K562 (cell line): ENCODE results near the gene S100A8. TPM values are rescaled to one million over a fixed set of nuclear protein-coding genes. Genes with fewer than 3 reads are reported as not detected.
"Not testable (repeated sequence)": the region's sequence is repeated elsewhere in the genome, so short reads cannot be mapped to it uniquely, and the experiment has no call there.

Experiments used
- ATAC-seq: fragments of 200-7000 bp; cut with Tn5 transposase; 3 replicates; pipeline ENCODE4 v1.9.1; 2020; ENCODE audit warnings: moderate library complexity
- BruUV-seq: library from RNA; stranded (reverse); fragments of 400-500 nt; replicated peaks from 2 replicates; lab custom pipeline; 2021; lab: Mats Ljungman, UMichigan
- CTCF ChIA-PET: fragments of 300-600 bp; formaldehyde crosslinking; extraction: SDS; loops from one replicate; lab custom pipeline; 2021; ENCODE audit warnings: low intra/inter-chr PET ratio; lab: Yijun Ruan, JAX
- POLR2A ChIA-PET: fragments of 300-600, 350-650 bp; sonication (Branson Sonifier 250); formaldehyde crosslinking; extraction: SDS; loops from one replicate; lab custom pipeline; 2021; ENCODE audit warnings: antibody characterized with exemption, inconsistent platforms; lab: Yijun Ruan, JAX
- DNase-seq, 4 experiments: peaks; one replicate each; pipeline versions ENCODE4 v3.0.0 to v3.0.0-alpha.2; 2011 to 2018; ENCODE audit warnings: low spot score in 3 of 4, mixed read lengths in 3 of 4; ENCODE audit errors: extremely low read depth in 1 of 4
- FAIRE-seq: peaks from 2 replicates; lab custom pipeline; 2011; peaks lifted over from hg19 to GRCh38; lab: Jason Lieb, UNC
- H2AFZ ChIP-seq: 2 replicates; pipeline ENCODE4 v1.6.0; 2011; ENCODE audit warnings: low read depth, low read length, control low read depth, inconsistent platforms
- H3K27ac ChIP-seq: fragments of 200-600 bp; 3 replicates; pipeline ENCODE4 v1.8.0; 2011; ENCODE audit warnings: low read depth, mild to moderate bottlenecking, control low read depth, inconsistent platforms, low read length, moderate library complexity, mixed read lengths; ENCODE audit errors: extremely low read depth
- H3K27me3 ChIP-seq, 2 experiments: fragments of 300-600 bp in 1 of 2; 2 replicates in 1 of 2; 3 replicates in 1 of 2; pipeline versions ENCODE4 v1.6.0 to v1.8.0; 2011; ENCODE audit warnings: inconsistent platforms in 2 of 2, low read length in 2 of 2, mild to moderate bottlenecking in 1 of 2, mixed read lengths in 1 of 2, moderate library complexity in 1 of 2; ENCODE audit not compliant: control insufficient read depth in 2 of 2, insufficient read depth in 2 of 2
- H3K36me3 ChIP-seq: fragments of 300-600 bp; 3 replicates; pipeline ENCODE4 v1.8.0; 2011; ENCODE audit warnings: mild to moderate bottlenecking, low read length, inconsistent platforms; ENCODE audit not compliant: control insufficient read depth, insufficient read depth
- H3K4me1 ChIP-seq, 2 experiments: fragments of 200-600 bp in 1 of 2; replicated peaks in 1 of 2; 2 replicates in 1 of 2; 3 replicates in 1 of 2; pipeline versions ENCODE4 v1.5.1 to v1.8.0; 2011; ENCODE audit warnings: inconsistent platforms in 2 of 2, low read length in 2 of 2, mild to moderate bottlenecking in 1 of 2, mixed read lengths in 1 of 2, moderate library complexity in 1 of 2; ENCODE audit not compliant: control insufficient read depth in 2 of 2, insufficient read depth in 2 of 2
- H3K4me2 ChIP-seq: 2 replicates; pipeline ENCODE4 v1.6.1; 2011; ENCODE audit warnings: low read length, control low read depth, inconsistent platforms, mixed read lengths; ENCODE audit not compliant: insufficient read depth
- H3K4me3 ChIP-seq: fragments of 200-600 bp; sonication (generic), shearing (Covaris generic); 2 replicates; pipeline ENCODE4 v1.5.1; 2016; ENCODE audit warnings: control low read depth, inconsistent platforms
- H3K79me2 ChIP-seq: fragments of 200-600 bp; 3 replicates; pipeline ENCODE4 v1.8.0; 2011; ENCODE audit warnings: low read length, inconsistent platforms; ENCODE audit not compliant: control insufficient read depth, insufficient read depth
- H3K9ac ChIP-seq, 2 experiments: 2 replicates each; pipeline versions ENCODE4 v1.6.0 to v1.6.1; 2011; ENCODE audit warnings: low read depth in 2 of 2, low read length in 2 of 2, control low read depth in 1 of 2, inconsistent platforms in 1 of 2, mild to moderate bottlenecking in 1 of 2, mixed read lengths in 1 of 2; ENCODE audit not compliant: insufficient read depth in 1 of 2
- H3K9me1 ChIP-seq: one replicate; pipeline ENCODE4 v1.6.0; 2011; ENCODE audit warnings: inconsistent platforms, mild to moderate bottlenecking, low read length, moderate library complexity; ENCODE audit not compliant: control insufficient read depth, insufficient read depth
- H3K9me3 ChIP-seq: replicated peaks from 2 replicates; pipeline ENCODE4 v1.5.1; 2011; ENCODE audit warnings: low read depth, low read length, inconsistent platforms; ENCODE audit not compliant: control insufficient read depth, insufficient read depth
- H4K20me1 ChIP-seq: replicated peaks from 2 replicates; pipeline ENCODE4 v1.6.1; 2011; ENCODE audit warnings: low read length, inconsistent platforms, mixed read lengths; ENCODE audit not compliant: control insufficient read depth, insufficient read depth
- CBX5 ChIP-seq: IDR thresholded peaks from 2 replicates; pipeline ENCODE4 v1.6.1; 2014; ENCODE audit warnings: low read depth, borderline replicate concordance
- CHD7 ChIP-seq: fragments of 200-600 bp; sonication (generic); IDR thresholded peaks from one replicate; pipeline ENCODE4 v1.6.1; 2012; ENCODE audit warnings: mild to moderate bottlenecking, low read depth, low read length, inconsistent platforms
- EGR1 ChIP-seq: fragments of 450-650 bp; conservative IDR thresholded peaks from 2 replicates; pipeline ENCODE4 v1.6.1; 2017; ENCODE audit warnings: mild to moderate bottlenecking
- WGBS: fragments of 100-300 bp; shearing (Covaris generic); methylation state at CpG from one replicate; pipeline ENCODE4 v1.1.6; 2016; ENCODE audit warnings: low coverage, mixed read lengths; ENCODE audit not compliant: insufficient coverage; ENCODE audit errors: missing lambda C conversion rate; 5-methylcytosine and 5-hydroxymethylcytosine counted together
- in situ Hi-C: fragments of 300-500 bp; cut with MboI; formaldehyde crosslinking; loops from 4 replicates; pipeline ENCODE4 v1.15.0; 2018; ENCODE audit warnings: inconsistent platforms, mixed read lengths
- intact Hi-C: fragments of 100-400 bp; cut with micrococcal nuclease; formaldehyde crosslinking; loops from 2 replicates; pipeline ENCODE4 v1.14.2; 2022
- polyA plus RNA-seq, 8 experiments: library from polyadenylated mRNA; depleted of rRNA in 4 of 8; stranded (reverse) in 5 of 8; unstranded in 3 of 8; fragments of >200 nt; fragmentation: Nextera tagmentation in 2 of 8; fragmentation: Illumina TruSeq in 1 of 8; extraction: Ambion mirVana in 2 of 8; extraction: Trizol in 1 of 8; gene quantifications; 2 replicates each; pipeline versions ENCODE4 v1.2.1 to v1.2.3, GENCODE V29; 2011 to 2014; ENCODE audit warnings: inconsistent platforms in 1 of 8, missing spikeins in 1 of 8
- total RNA-seq, 7 experiments: library from RNA; depleted of rRNA in 6 of 7; stranded (reverse); fragments of >200 nt in 6 of 7; fragmentation: Illumina TruSeq in 2 of 7; extraction: Trizol in 2 of 7; gene quantifications; 2 replicates each; pipeline versions ENCODE4 v1.2.1 to v1.2.3, GENCODE V29; 2011 to 2021; ENCODE audit warnings: low replicate concordance in 1 of 7

Gene S100A8
- total and polyA plus RNA-seq, 9 of the 15 experiments (the other 6 are each of a cell fraction or from before 2014, with no cell fraction given): 0.15 to 0.60 TPM; not detected in 7

GRCh38 chr1:153347049-153347448 lies 43.8 kb downstream of the S100A8 start:
- peaks cover 30% of the 10 kb centered on the region in 2 experiments for H3K4me1 ChIP-seq
- WGBS: 27% methylated on average over 14 of the region's 14 CpGs
- in situ Hi-C loops, H3K4me2 ChIP-seq, intact Hi-C loops, FAIRE-seq, DNase-seq, BruUV-seq, H3K27ac ChIP-seq, POLR2A ChIA-PET, H3K36me3 ChIP-seq, H2AFZ ChIP-seq, H3K9me3 ChIP-seq, ATAC-seq, H3K9me1 ChIP-seq, CTCF ChIA-PET, H3K79me2 ChIP-seq, H3K4me3 ChIP-seq, H3K9ac ChIP-seq: not testable (repeated sequence)
- H3K27me3 ChIP-seq: peaks cover 3 to 15% of the 10 kb centered on the region in 2 experiments; a peak in 3 of 5 replicates
- peaks cover 18% of the 10 kb centered on the region for H4K20me1 ChIP-seq

- no TSS peak for BruUV-seq
- intact Hi-C loops: no loop called here
- ChIA-PET CTCF (no interaction called here), POLR2A (interaction anchor here (0.6 kb wide), 2 partner anchors 157 to 303 kb away, joined by 3 read pairs; no protein-coding TSS in a partner anchor)
- H3K27me3 ChIP-seq: peaks cover 3 to 15% of the 10 kb centered on the region in 2 experiments; a peak in 3 of 5 replicates
- H3K4me1 ChIP-seq: peaks cover 33 to 39% of the 10 kb centered on the region in 2 experiments
- H3K4me2 ChIP-seq: no peak overlapping the region
- FAIRE-seq: no peak
- H2AFZ ChIP-seq: no peak overlapping the region
- in situ Hi-C loops: no loop called here
- H4K20me1 ChIP-seq: peaks cover 18% of the 10 kb centered on the region
- H3K9me1 ChIP-seq: no peaks in the 10 kb centered on the region
- H3K27ac ChIP-seq: no peak overlapping the region
- H3K4me3 ChIP-seq: no peak overlapping the region
- DNase-seq: no peak
- no peak for ATAC-seq
- H3K79me2 ChIP-seq: no peaks in the 10 kb centered on the region
- WGBS: 67% methylated on average over 6 of the region's 6 CpGs
- H3K36me3 ChIP-seq: no peaks in the 10 kb centered on the region
- no peak overlapping the region for H3K9ac ChIP-seq
- H3K9me3 ChIP-seq: no peaks in the 10 kb centered on the region
- no peak for TF ChIP-seq CBX5
- TF ChIP-seq EGR1: no peak
- no peak for TF ChIP-seq CHD7
Measured at GRCh38 chr1:153346077-153346723, 44.7 kb downstream of the S100A8 start.
